Parathyroid adenoma (tissue), 2 donors: ENCODE data around the gene ATOH8.

Experiments used
- H2AFZ ChIP-seq: fragments of 300-600 bp; sonication (generic); one replicate; pipeline ENCODE4 v1.7.0; 2017; ENCODE audit warnings: antibody characterized with exemption, mild to moderate bottlenecking
- H3K27ac ChIP-seq: fragments of 300-600 bp; sonication (generic); one replicate; pipeline ENCODE4 v1.7.0; 2017
- H3K27me3 ChIP-seq: fragments of 300-600 bp; sonication (generic); one replicate; pipeline ENCODE4 v1.7.0; 2017; ENCODE audit warnings: low read length; ENCODE audit not compliant: control insufficient read depth, insufficient read depth
- H3K36me3 ChIP-seq: fragments of 300-600 bp; sonication (generic); one replicate; pipeline ENCODE4 v1.7.0; 2017; ENCODE audit warnings: low read length; ENCODE audit not compliant: control insufficient read depth, insufficient read depth
- H3K4me1 ChIP-seq: fragments of 300-600 bp; sonication (generic); one replicate; pipeline ENCODE4 v1.7.0; 2017; ENCODE audit warnings: control low read depth
- H3K4me2 ChIP-seq: fragments of 300-600 bp; sonication (generic); one replicate; pipeline ENCODE4 v1.7.0; 2017; ENCODE audit warnings: low read length
- H3K4me3 ChIP-seq: fragments of 300-600 bp; sonication (generic); one replicate; pipeline ENCODE4 v1.7.0; 2017; ENCODE audit warnings: low read depth, low read length
- H3K79me2 ChIP-seq: fragments of 300-600 bp; sonication (generic); one replicate; pipeline ENCODE4 v1.7.0; 2017; ENCODE audit warnings: control low read depth
- H3K9ac ChIP-seq: fragments of 300-600 bp; sonication (generic); one replicate; pipeline ENCODE4 v1.7.0; 2017; ENCODE audit warnings: mild to moderate bottlenecking
- H3K9me3 ChIP-seq: fragments of 300-600 bp; sonication (generic); one replicate; pipeline ENCODE4 v1.7.0; 2017; ENCODE audit warnings: low read length; ENCODE audit not compliant: control insufficient read depth
- TF ChIP-seq, protein P1 (sequence below): fragments of 300-600 bp; sonication (generic); IDR thresholded peaks from one replicate; pipeline ENCODE4 v1.7.0; 2017; ENCODE audit warnings: antibody characterized with exemption, mild to moderate bottlenecking
- donor health status: primary hyperparathyroidism.

Gene ATOH8

GRCh38 chr2:85718009-85718391 lies 35.8 kb upstream of the ATOH8 start:
- TF ChIP-seq, protein P1, sequence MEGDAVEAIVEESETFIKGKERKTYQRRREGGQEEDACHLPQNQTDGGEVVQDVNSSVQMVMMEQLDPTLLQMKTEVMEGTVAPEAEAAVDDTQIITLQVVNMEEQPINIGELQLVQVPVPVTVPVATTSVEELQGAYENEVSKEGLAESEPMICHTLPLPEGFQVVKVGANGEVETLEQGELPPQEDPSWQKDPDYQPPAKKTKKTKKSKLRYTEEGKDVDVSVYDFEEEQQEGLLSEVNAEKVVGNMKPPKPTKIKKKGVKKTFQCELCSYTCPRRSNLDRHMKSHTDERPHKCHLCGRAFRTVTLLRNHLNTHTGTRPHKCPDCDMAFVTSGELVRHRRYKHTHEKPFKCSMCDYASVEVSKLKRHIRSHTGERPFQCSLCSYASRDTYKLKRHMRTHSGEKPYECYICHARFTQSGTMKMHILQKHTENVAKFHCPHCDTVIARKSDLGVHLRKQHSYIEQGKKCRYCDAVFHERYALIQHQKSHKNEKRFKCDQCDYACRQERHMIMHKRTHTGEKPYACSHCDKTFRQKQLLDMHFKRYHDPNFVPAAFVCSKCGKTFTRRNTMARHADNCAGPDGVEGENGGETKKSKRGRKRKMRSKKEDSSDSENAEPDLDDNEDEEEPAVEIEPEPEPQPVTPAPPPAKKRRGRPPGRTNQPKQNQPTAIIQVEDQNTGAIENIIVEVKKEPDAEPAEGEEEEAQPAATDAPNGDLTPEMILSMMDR = no peak
- Histone ChIP-seq H3K36me3 (no peaks in the 10 kb centered on the region), H3K9me3 (no peaks in the 10 kb centered on the region), H3K9ac (no peak overlapping the region), H3K4me2 (no peak overlapping the region), H2AFZ (no peak overlapping the region), H3K4me3 (no peak overlapping the region), H3K27ac (no peak overlapping the region), H3K4me1 (no peaks in the 10 kb centered on the region), H3K27me3 (no peaks in the 10 kb centered on the region), H3K79me2 (no peaks in the 10 kb centered on the region)

DNA sequence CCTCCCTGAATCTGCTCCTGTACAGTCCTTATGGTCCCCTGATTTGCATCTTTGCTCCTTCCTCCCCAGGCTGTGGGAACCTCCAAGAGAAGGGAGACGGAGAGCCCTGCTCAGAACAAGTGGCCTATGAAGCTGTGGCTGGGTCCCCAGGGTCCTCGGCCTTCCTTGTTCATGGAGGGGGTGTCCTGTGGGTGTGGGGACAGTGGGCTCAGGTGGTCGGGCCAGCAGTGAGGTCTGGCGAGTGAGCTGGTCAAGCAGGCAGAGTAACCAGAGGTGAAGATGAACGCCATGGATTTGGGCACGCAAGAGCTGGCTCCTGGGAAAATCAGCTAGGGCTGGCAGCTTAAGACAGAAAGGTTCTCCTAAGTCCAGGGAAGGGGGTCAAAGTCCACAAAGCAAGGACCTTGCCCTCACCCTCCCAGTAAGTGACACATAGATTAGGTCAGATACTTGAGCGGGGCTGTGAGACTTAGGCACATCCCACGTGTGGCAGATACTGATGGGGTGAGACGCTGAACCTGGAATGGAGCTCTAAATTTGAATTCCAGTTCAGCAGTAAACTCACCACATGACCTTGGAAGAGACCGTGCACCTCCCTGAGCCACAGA lies 34.8 kb upstream of the ATOH8 start:
- H3K27ac ChIP-seq = no peak overlapping the region
- no peak overlapping the region for H2AFZ ChIP-seq
- H3K4me1 ChIP-seq = no peaks in the 10 kb centered on the region
- H3K4me2 ChIP-seq = no peak overlapping the region
- H3K9me3 ChIP-seq = no peaks in the 10 kb centered on the region
- no peaks in the 10 kb centered on the region for H3K27me3 ChIP-seq
- no peak overlapping the region for H3K9ac ChIP-seq
- TF ChIP-seq, protein P1 = no peak
- H3K4me3 ChIP-seq = no peak overlapping the region
- H3K36me3 ChIP-seq = no peaks in the 10 kb centered on the region
- H3K79me2 ChIP-seq = no peaks in the 10 kb centered on the region

DNA sequence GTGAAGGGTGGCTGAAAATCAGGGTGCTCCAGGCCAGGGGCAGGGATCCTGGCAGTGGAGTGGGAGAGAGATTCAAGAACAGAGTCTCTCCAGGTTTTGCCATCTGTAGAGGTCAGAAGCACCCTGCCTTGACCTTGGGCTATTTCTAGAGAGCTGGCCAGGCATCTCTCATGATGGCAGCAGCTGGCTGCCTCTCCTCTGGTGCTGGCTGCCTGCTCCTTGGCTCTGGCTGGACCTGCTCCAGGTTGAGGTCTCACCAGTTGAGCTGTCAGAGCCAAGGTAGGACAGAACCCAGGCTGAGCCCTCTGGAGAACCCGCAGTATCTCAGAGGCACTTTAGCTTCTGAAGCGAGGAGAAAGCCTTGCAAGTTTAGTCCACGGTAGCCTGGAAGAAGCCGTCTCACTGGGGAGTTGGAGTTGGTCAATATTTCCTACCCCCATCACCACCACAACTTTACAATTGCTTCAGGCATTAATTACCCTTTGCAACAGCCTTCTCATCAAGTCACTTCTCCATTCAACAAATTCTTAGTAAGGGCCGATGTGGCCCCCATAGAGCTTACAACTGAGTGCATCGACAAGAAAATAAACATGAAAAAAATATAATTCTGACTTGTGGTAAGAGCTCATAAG lies 34.1 kb upstream of the ATOH8 start:
- H3K79me2 ChIP-seq = no peaks in the 10 kb centered on the region

DNA sequence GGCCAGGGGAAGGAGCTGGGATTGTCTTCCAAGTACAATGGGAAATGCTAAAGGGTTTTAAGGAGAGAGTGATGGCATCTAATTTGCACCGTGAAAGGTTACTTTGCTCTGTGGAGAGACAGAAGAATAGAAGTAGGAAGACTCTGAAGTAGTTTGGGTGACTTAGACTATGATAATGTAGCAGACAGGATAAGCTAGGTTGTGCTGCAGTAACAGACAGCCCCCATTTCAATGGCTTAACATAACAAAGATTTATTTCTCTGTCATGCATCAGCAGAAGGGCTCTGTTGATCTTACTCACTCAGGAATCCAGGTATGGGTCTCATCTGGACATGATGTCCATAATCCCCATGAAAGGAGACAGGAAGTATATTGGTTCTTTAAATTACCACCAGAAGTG lies 33.3 kb upstream of the ATOH8 start:
- Histone ChIP-seq H3K4me3 (no peak overlapping the region), H3K9me3 (no peaks in the 10 kb centered on the region), H3K79me2 (no peaks in the 10 kb centered on the region), H3K4me2 (no peak overlapping the region), H3K36me3 (no peaks in the 10 kb centered on the region), H3K27ac (no peak overlapping the region), H3K27me3 (no peaks in the 10 kb centered on the region), H2AFZ (no peak overlapping the region), H3K9ac (no peak overlapping the region), H3K4me1 (no peaks in the 10 kb centered on the region)
- TF ChIP-seq, protein P1 = no peak

More for the DNA sequence above, 34.1 kb upstream of the ATOH8 start:
- TF ChIP-seq, protein P1 = no peak
- Histone ChIP-seq H3K27ac (no peak overlapping the region), H3K27me3 (no peaks in the 10 kb centered on the region), H3K4me1 (no peaks in the 10 kb centered on the region), H3K9ac (no peak overlapping the region), H2AFZ (no peak overlapping the region), H3K4me2 (no peak overlapping the region), H3K36me3 (no peaks in the 10 kb centered on the region), H3K9me3 (no peaks in the 10 kb centered on the region), H3K4me3 (no peak overlapping the region)

GRCh38 chr2:85721641-85722040 lies 32.1 kb upstream of the ATOH8 start:
- no peaks in the 10 kb centered on the region for H3K27me3 ChIP-seq
- no peaks in the 10 kb centered on the region for H3K36me3 ChIP-seq
- no peak overlapping the region for H3K4me2 ChIP-seq
- H3K4me1 ChIP-seq = no peaks in the 10 kb centered on the region
- no peaks in the 10 kb centered on the region for H3K9me3 ChIP-seq
- H2AFZ ChIP-seq = no peak overlapping the region
- no peak overlapping the region for H3K9ac ChIP-seq
- no peak overlapping the region for H3K4me3 ChIP-seq
- H3K79me2 ChIP-seq = no peaks in the 10 kb centered on the region
- no peak overlapping the region for H3K27ac ChIP-seq
- TF ChIP-seq, protein P1 = no peak
